Measurements from ENCODE around the gene MEGF11.

DNA sequence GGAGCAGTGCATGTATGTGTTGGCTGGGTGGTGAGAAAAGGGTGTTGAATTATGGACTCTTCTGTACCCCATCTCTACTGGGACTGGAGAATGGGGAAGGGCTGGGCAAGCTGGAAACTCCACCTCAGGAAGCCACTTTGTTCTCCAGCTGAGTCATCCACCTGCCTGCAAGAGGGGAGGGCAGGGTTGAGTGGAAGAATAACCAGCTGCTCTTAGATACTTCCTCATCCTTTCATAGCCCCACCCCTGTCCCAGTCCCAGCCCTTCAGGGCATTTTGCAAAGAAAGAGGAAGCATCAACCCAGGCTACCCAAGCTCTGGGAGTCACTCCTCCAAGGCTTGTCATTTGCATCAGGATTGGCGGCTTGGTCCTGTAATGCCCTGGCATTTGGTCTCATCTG is 351.2 kb downstream of the MEGF11 start:
- TF ChIP-seq, protein P1, sequence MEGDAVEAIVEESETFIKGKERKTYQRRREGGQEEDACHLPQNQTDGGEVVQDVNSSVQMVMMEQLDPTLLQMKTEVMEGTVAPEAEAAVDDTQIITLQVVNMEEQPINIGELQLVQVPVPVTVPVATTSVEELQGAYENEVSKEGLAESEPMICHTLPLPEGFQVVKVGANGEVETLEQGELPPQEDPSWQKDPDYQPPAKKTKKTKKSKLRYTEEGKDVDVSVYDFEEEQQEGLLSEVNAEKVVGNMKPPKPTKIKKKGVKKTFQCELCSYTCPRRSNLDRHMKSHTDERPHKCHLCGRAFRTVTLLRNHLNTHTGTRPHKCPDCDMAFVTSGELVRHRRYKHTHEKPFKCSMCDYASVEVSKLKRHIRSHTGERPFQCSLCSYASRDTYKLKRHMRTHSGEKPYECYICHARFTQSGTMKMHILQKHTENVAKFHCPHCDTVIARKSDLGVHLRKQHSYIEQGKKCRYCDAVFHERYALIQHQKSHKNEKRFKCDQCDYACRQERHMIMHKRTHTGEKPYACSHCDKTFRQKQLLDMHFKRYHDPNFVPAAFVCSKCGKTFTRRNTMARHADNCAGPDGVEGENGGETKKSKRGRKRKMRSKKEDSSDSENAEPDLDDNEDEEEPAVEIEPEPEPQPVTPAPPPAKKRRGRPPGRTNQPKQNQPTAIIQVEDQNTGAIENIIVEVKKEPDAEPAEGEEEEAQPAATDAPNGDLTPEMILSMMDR (IDR thresholded peaks at IDR 0.05), result no peak
- TF ChIP-seq POLR2A (IDR thresholded peaks at IDR 0.05), result no peak
